MCF 10A (cell line): ENCODE data around the gene GDAP1L1. TPM values are rescaled to one million over a fixed set of nuclear protein-coding genes. Genes with fewer than 3 reads are reported as not detected.
A peak's percentile ranks its signal among the peaks of the same experiment; 100 is the strongest.

Experiments
- BruUV-seq: library from RNA; stranded (reverse); fragments of 400-500 nt; replicated peaks from 2 replicates; lab custom pipeline; 2021; lab: Mats Ljungman, UMichigan
- CTCF ChIA-PET: fragments of 300-600 bp; sonication (Branson Sonifier 250); formaldehyde crosslinking; extraction: SDS; loops from one replicate; lab custom pipeline; 2021; ENCODE audit warnings: antibody characterized with exemption, inconsistent platforms; lab: Yijun Ruan, JAX
- POLR2A ChIA-PET: fragments of 300-600, 350-650 bp; sonication (Branson Sonifier 250); formaldehyde crosslinking; extraction: SDS; loops from one replicate; lab custom pipeline; 2020; ENCODE audit warnings: antibody characterized with exemption, inconsistent platforms; lab: Yijun Ruan, JAX
- DNase-seq: peaks from one replicate; pipeline ENCODE4 v3.0.0-alpha.2; 2018; ENCODE audit not compliant: unreplicated experiment
- H3K27ac Mint-ChIP-seq: one replicate; pipeline ENCODE4 v1.8.0; 2022; ENCODE audit warnings: mild to moderate bottlenecking, low read depth, mixed read lengths; ENCODE audit not compliant: unreplicated experiment
- H3K27me3 Mint-ChIP-seq: one replicate; pipeline ENCODE4 v1.8.0; 2022; ENCODE audit warnings: mixed read lengths; ENCODE audit not compliant: insufficient read depth, unreplicated experiment
- H3K36me3 Mint-ChIP-seq: one replicate; pipeline ENCODE4 v1.8.0; 2022; ENCODE audit warnings: mild to moderate bottlenecking, moderate library complexity, mixed read lengths; ENCODE audit not compliant: insufficient read depth, unreplicated experiment
- H3K4me1 Mint-ChIP-seq: one replicate; pipeline ENCODE4 v1.8.0; 2022; ENCODE audit warnings: mixed read lengths; ENCODE audit not compliant: insufficient read depth, unreplicated experiment
- H3K4me3 Mint-ChIP-seq: one replicate; pipeline ENCODE4 v1.8.0; 2022; ENCODE audit warnings: mild to moderate bottlenecking, moderate library complexity, mixed read lengths; ENCODE audit not compliant: unreplicated experiment
- H3K9me3 Mint-ChIP-seq: one replicate; pipeline ENCODE4 v1.8.0; 2022; ENCODE audit warnings: mixed read lengths; ENCODE audit not compliant: unreplicated experiment
- CTCF ChIP-seq: fragments of 200-600 bp; IDR thresholded peaks from one replicate; pipeline ENCODE4 v1.8.0; 2022; ENCODE audit warnings: antibody characterized with exemption, mild to moderate bottlenecking; ENCODE audit not compliant: unreplicated experiment
- intact Hi-C: fragments of 100-400 bp; cut with micrococcal nuclease; formaldehyde crosslinking; loops from 2 replicates; pipeline ENCODE4 v1.14.1; 2022
- total RNA-seq: library from RNA; stranded (reverse); gene quantifications from 2 replicates; pipeline ENCODE4 v1.2.3, GENCODE V29; 2022

The GDAP1L1 gene
- total RNA-seq, 1 experiment from 2014 or later = 0.37 TPM

DNA sequence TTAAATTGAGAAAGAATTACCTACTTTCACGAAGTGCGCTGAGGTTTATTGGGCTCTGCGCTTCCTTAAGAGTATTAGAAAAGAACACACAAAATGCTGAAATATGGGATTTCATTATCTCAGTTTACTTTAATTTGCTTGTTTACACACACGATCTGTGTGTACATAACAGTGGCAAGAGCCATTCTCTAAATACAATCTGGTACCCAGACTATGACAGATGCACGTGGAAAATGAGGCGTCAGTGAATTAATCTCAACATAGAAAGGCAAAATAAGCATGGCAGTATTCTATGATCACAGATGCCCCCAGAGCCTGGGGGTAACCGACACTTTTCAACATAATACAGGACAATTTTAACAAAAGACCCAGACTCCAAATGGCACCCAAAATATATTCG, 55.6 kb downstream of the GDAP1L1 start:
- ChIA-PET POLR2A (no interaction called here), CTCF (interaction anchor here (1.2 to 1.3 kb wide), 2 partner anchors 8 to 10 kb away, joined by 3 to 7 read pairs; partner anchors contain the start of gene FITM2)
- Mint-ChIP-seq H3K27me3 (no peaks in the 10 kb centered on the region), H3K36me3 (no peaks in the 10 kb centered on the region), H3K4me3 (no peak overlapping the region), H3K9me3 (no peaks in the 10 kb centered on the region), H3K27ac (no peak overlapping the region), H3K4me1 (peaks cover 6% of the 10 kb centered on the region)
- TF ChIP-seq CTCF = no peak
- intact Hi-C loops = no loop called here
- no TSS peak for BruUV-seq
- DNase-seq = no peak

DNA sequence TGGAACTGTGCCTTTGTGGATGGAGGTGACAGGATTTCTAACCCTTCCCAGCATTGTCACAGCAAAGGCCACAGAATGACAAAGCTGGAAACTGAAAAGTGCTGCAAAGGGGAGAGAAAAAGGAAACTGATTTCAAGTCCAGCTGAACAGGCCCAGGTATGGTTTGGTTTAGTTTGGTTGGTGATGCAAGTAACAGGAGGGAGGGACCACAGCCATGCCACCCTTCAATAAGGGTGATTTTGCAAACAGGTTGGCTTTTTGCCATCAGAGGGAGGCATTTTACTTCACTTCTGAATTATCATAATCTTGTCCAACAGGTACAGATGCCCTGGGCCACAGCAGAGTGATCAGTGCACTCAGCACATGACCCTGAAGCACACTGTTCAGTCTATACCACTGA, 57.3 kb downstream of the GDAP1L1 start:
- H3K27ac Mint-ChIP-seq = no peak overlapping the region
- no peak for TF ChIP-seq CTCF
- H3K4me3 Mint-ChIP-seq = no peak overlapping the region
- no peaks in the 10 kb centered on the region for H3K9me3 Mint-ChIP-seq
- CTCF ChIA-PET = interaction anchor here (0.7 to 1.3 kb wide), 2 partner anchors 8 to 66 kb away, joined by 3 read pairs; no protein-coding TSS in a partner anchor
- peaks cover 8% of the 10 kb centered on the region for H3K4me1 Mint-ChIP-seq
- no TSS peak for BruUV-seq
- H3K27me3 Mint-ChIP-seq = no peaks in the 10 kb centered on the region
- no peak for DNase-seq
- intact Hi-C loops = no loop called here
- H3K36me3 Mint-ChIP-seq = no peaks in the 10 kb centered on the region
- POLR2A ChIA-PET = interaction anchor here (1.2 kb wide), 1 partner anchor 91 kb away, joined by 3 read pairs; no protein-coding TSS in a partner anchor

DNA sequence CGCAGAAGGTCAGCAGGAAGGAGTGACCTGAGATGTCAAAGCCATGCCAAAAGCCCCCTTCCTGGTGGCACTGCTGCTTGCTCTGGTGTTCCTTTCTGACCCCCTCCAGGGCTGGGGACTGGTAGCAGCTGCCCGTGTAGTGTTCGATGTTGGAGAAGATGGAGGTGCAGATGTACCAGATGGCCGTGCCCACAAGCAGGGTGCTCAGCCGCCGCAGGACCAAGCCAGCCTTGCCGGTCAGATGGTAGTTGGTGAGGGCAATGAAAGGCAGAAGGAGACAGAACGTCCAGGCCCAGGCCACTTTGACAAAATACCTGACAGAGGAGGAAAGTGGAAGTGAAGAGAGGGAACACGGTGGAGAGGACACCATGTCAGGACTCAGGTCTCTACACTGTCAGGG, 59.8 kb downstream of the GDAP1L1 start:
- H3K27me3 Mint-ChIP-seq = no peaks in the 10 kb centered on the region
- BruUV-seq = no TSS peak
- H3K27ac Mint-ChIP-seq = no peak overlapping the region
- H3K9me3 Mint-ChIP-seq = no peaks in the 10 kb centered on the region
- CTCF ChIA-PET = interaction anchor here (16.6 kb wide), 1 partner anchor 91 kb away, joined by 536 read pairs; no protein-coding TSS in a partner anchor
- TF ChIP-seq CTCF = no peak
- H3K36me3 Mint-ChIP-seq = peaks cover 9% of the 10 kb centered on the region
- intact Hi-C loops = no loop called here
- H3K4me1 Mint-ChIP-seq = peaks cover 17% of the 10 kb centered on the region
- H3K4me3 Mint-ChIP-seq = no peak overlapping the region
- DNase-seq = no peak
- POLR2A ChIA-PET = no interaction called here

- peaks cover 9% of the 10 kb centered on the region for H3K36me3 Mint-ChIP-seq
- H3K4me3 Mint-ChIP-seq = peak overlapping the region; percentile 96
- no peak for TF ChIP-seq CTCF
- POLR2A ChIA-PET = interaction anchor here (0.5 to 4.6 kb wide), 13 partner anchors 9 to 301 kb away, joined by 3 to 63 read pairs (median 6); partner anchors contain the start of gene OSER1
- peaks cover 11% of the 10 kb centered on the region for H3K4me1 Mint-ChIP-seq
- peak overlapping the region; percentile 86 for H3K27ac Mint-ChIP-seq
- H3K9me3 Mint-ChIP-seq = no peaks in the 10 kb centered on the region
- CTCF ChIA-PET = interaction anchor here (0.6 to 16.6 kb wide), 38 partner anchors 8 to 304 kb away, joined by 3 to 536 read pairs (median 8); partner anchors contain the start of genes GDAP1L1 and JPH2
- peak; percentile 43 for DNase-seq
- no TSS peak for BruUV-seq
- intact Hi-C loops = loop anchor here (2.0 to 5.0 kb wide), 3 partner anchors 77 to 193 kb away; no protein-coding TSS in a partner anchor
- H3K27me3 Mint-ChIP-seq = no peaks in the 10 kb centered on the region
These were observed 62.9 kb downstream of the GDAP1L1 start for GRCh38 chr20:44309763-44310663.
